LNCaP clone FGC (cell line): ENCODE results near the gene P2RX4.

Experiments
- DNase-seq: peaks from one replicate; pipeline ENCODE4 v3.0.0-alpha.2; 2011; ENCODE audit warnings: low read depth
- H3K4me3 ChIP-seq: 2 replicates; pipeline ENCODE4 v1.5.1; 2011; ENCODE audit warnings: mild to moderate bottlenecking, low read depth, low read length, control low read depth
- TF ChIP-seq, protein P1 (sequence below): IDR thresholded peaks from 2 replicates; pipeline ENCODE4 v1.5.1; 2012; ENCODE audit warnings: mild to moderate bottlenecking; ENCODE audit not compliant: control insufficient read depth, insufficient read depth; ENCODE audit errors: extremely low read depth

The P2RX4 gene

DNA sequence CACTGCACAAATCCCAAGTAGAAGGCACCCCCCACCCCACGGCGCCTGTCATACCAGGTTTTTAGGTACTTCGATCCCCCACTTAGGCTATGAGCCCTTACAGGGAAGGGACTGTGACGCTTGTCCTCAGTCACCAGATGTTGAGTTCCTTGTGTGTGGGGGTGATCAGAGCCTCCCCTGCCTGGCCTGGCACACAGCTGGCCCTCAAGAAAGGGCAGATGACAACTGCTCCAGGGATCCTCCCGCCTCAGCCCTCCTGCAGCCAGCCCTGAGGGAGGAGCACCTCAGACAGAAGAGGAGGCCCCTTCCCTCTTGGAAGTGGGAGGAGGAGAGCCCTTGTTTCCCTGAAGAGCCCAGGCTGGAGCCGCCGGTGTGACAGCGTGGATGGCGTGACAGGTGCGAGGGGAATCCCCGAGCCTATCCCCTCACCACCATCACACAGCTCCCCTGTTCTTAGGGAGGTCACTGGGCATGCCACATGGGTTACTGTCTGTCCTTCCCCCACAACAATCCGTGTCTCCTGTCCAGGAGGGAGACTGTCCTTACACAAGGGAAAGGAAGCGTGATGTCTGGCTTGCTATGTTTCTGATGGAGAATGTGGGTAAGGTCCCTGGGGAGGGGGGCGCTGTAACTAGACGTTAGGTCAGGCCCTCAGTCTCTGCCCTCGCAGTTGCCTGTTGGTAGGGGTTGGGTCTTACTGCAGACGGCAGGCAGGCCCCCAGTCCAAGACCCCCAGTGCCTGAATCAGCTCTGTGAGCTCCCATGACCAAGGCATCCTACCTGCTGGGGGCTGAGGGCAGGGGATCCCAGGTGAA, 31.4 kb downstream of the P2RX4 start:
- TF ChIP-seq, protein P1, sequence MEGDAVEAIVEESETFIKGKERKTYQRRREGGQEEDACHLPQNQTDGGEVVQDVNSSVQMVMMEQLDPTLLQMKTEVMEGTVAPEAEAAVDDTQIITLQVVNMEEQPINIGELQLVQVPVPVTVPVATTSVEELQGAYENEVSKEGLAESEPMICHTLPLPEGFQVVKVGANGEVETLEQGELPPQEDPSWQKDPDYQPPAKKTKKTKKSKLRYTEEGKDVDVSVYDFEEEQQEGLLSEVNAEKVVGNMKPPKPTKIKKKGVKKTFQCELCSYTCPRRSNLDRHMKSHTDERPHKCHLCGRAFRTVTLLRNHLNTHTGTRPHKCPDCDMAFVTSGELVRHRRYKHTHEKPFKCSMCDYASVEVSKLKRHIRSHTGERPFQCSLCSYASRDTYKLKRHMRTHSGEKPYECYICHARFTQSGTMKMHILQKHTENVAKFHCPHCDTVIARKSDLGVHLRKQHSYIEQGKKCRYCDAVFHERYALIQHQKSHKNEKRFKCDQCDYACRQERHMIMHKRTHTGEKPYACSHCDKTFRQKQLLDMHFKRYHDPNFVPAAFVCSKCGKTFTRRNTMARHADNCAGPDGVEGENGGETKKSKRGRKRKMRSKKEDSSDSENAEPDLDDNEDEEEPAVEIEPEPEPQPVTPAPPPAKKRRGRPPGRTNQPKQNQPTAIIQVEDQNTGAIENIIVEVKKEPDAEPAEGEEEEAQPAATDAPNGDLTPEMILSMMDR, result no peak
- DNase-seq, result no peak
- no peak overlapping the region for H3K4me3 ChIP-seq

DNA sequence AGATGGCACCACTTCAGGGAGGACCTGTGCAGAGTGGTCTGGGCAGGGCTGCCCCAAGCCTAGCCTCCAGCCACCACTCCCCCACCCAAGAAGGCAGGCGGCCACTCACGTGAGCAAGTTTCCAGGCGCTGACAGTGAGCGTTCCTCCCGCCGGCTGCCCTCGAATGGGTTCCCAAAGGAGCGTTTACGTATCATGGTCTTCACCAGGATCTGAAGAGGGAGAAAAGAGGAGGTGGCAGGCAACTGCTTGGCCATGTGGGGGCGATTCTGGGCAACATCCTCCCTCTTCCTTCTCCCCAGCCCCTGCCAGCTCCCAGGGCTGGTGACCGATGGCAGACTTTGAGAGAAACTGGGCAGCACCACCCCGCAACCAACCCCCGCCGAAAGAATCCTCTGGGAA, 35.1 kb downstream of the P2RX4 start:
- no peak overlapping the region for H3K4me3 ChIP-seq
- TF ChIP-seq, protein P1, result no peak
- DNase-seq, result no peak

DNA sequence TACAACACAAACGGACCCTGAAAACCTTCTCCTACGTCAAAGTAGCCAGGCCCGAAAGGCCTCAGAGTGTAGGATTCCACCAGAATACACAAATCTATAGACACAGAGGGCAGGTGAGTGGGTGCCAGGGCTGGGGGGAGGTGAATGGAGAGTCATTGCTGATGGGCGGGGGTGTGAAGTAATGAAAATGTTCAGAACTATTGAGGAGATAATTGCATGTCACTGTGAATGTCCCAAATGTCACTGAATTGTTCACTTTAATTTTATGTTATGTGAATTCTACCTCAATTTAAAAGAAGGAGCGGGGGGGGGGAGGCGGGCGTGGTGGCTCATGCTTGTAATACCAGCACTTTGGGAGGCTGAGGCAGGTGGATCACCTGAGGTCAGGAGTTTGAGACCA, 36.0 kb downstream of the P2RX4 start:
- H3K4me3 ChIP-seq, result no peak overlapping the region
- TF ChIP-seq, protein P1, result no peak
- DNase-seq, result no peak

DNA sequence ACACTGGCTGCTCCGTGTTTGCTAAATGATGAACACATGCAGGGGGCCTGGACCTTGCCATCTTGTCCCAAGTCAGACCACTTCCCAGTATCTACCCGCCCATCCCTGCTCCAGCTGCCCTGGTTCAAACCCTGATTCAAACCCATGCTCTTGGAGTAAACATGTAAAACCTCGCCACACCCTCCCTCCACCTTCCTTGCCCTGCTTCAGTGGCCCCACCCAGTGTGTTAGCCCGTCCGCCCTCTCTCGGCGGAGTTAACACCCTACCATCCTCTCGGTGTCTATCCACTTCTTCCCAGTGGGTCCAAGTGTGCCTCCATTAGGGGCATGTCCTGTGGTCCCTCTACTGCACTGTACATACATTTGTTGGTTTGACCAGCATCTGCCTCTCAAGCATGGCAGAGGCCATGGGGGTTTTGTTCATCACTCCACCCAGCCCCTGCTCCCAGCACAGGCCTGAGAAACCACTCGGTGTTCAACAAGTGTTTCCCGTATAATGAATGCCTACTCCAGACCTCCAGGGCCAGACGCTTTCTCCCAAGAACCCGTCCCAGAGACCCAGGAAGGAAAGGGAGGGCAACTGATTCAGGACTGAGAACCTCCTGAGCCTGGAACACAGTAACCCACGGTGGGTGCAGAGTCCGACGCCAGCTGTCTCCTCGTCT, 37.1 kb downstream of the P2RX4 start:
- TF ChIP-seq, protein P1, result no peak
- no peak for DNase-seq
- H3K4me3 ChIP-seq, result no peak overlapping the region

DNA sequence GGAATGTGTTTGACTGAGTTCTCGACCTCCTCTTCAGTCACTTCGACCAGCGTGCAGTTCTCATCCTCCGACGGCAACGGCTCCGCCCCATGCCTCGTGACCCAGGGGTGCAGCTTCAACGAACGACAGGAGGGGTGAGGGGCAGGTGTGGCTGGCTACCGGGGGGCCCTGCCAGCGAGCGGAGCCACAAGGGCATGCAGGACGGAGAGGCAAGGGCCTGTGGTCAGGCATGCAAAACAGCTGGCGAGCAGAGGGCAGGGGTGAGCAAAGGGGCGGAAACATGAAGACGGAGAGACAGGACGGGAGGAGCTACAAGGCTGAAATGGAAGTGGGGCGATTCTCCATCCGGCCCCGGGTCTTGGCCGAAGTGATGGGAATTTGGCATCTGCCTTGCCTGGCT, 38.7 kb downstream of the P2RX4 start:
- TF ChIP-seq, protein P1, result no peak
- DNase-seq, result no peak
- no peak overlapping the region for H3K4me3 ChIP-seq

DNA sequence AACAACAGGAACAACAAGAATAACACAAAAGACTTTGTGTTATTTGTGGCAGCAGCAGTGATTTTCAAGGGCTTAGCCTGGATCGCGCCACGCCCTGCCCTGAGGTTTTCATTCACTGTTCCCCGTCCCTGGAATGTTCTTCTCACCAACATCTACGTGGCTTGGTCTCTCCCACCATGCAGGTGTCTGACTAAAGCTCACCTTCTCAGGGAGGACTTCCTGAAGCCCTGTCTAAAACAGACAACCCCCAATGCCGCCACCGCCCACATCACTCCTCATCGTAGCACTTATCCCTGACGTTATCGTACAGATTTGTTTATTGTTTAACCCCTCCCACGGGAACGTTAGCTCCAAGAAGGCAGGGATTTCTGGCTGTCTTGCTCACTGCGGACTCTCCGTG, 40.4 kb downstream of the P2RX4 start:
- TF ChIP-seq, protein P1, result no peak
- H3K4me3 ChIP-seq, result no peak overlapping the region
- no peak for DNase-seq

GRCh38 chr12:121251838-121252237, 41.9 kb downstream of the P2RX4 start:
- no peak overlapping the region for H3K4me3 ChIP-seq
- DNase-seq, result no peak
- TF ChIP-seq, protein P1, result no peak
